Hepatic stellate cell (primary cell): ENCODE results near the gene DCLRE1A.

Experiments used
- DNase-seq: peaks from one replicate; pipeline ENCODE4 v3.0.0; 2011; ENCODE audit warnings: low spot score

DCLRE1A gene

GRCh38 chr10:113854013-113854760 lies at the start of gene DCLRE1A, which contains the start of gene NHLRC2:
TSS of gene DCLRE1A (minus strand) at chr10:113854082. CDS start at chr10:113853182, 900 bp downstream.
TSS of gene NHLRC2 (plus strand) at chr10:113854661. CDS start at chr10:113854873, 212 bp downstream.
- peak; percentile 61 for DNase-seq

- DNase-seq, result no peak
Measured at GRCh38 chr10:113899952-113900598, 46.2 kb upstream of the DCLRE1A start.

GRCh38 chr10:113897693-113898618 lies 44.1 kb upstream of the DCLRE1A start:
- no peak for DNase-seq

- peak; percentile 16 for DNase-seq
Measured at GRCh38 chr10:113895018-113895417, 41.1 kb upstream of the DCLRE1A start.

- no peak for DNase-seq
Measured at GRCh38 chr10:113894581-113894980, 40.7 kb upstream of the DCLRE1A start.

GRCh38 chr10:113893570-113893969 lies 39.7 kb upstream of the DCLRE1A start:
- DNase-seq, result no peak

- no peak for DNase-seq
Measured at GRCh38 chr10:113891476-113891875, 37.6 kb upstream of the DCLRE1A start.

GRCh38 chr10:113890769-113891168 lies 36.9 kb upstream of the DCLRE1A start:
- no peak for DNase-seq

- no peak for DNase-seq
Measured at GRCh38 chr10:113889911-113890310, 36.0 kb upstream of the DCLRE1A start.

GRCh38 chr10:113882240-113882639 lies 28.4 kb upstream of the DCLRE1A start:
- DNase-seq, result no peak

- no peak for DNase-seq
Measured at GRCh38 chr10:113880236-113880635, 26.4 kb upstream of the DCLRE1A start.

GRCh38 chr10:113879691-113880090 lies 25.8 kb upstream of the DCLRE1A start:
- DNase-seq, result no peak

- no peak for DNase-seq
Measured at GRCh38 chr10:113876461-113876860, 22.6 kb upstream of the DCLRE1A start.

GRCh38 chr10:113875212-113875611 lies 21.3 kb upstream of the DCLRE1A start:
- no peak for DNase-seq

- DNase-seq, result no peak
Measured at GRCh38 chr10:113872139-113873030, 18.5 kb upstream of the DCLRE1A start.

GRCh38 chr10:113869789-113870188 lies 15.9 kb upstream of the DCLRE1A start:
- no peak for DNase-seq

GRCh38 chr10:113867904-113868303 lies 14.0 kb upstream of the DCLRE1A start:
- DNase-seq, result no peak

GRCh38 chr10:113866551-113867394 lies 12.9 kb upstream of the DCLRE1A start:
- DNase-seq, result no peak

- no peak for DNase-seq
Measured at GRCh38 chr10:113865901-113866300, 12.0 kb upstream of the DCLRE1A start.

- DNase-seq, result no peak
Measured at GRCh38 chr10:113859261-113859660, 5.4 kb upstream of the DCLRE1A start.
